Liver (tissue), 9 donors: ENCODE results near the gene MSL1. TPM values are rescaled to one million over a fixed set of nuclear protein-coding genes. Genes with fewer than 3 reads are reported as not detected.
A peak's percentile ranks its signal among the peaks of the same experiment; 100 is the strongest.

Source experiments
- DNase-seq: peaks from one replicate; pipeline ENCODE4 v3.0.0-alpha.2; 2017; ENCODE audit warnings: low spot score
- H3K27ac ChIP-seq, 2 donors: one replicate each; pipeline ENCODE4 v1.7.0; 2013; ENCODE audit warnings: inconsistent platforms in 2 of 2, low read length in 2 of 2, control low read depth in 1 of 2, low read depth in 1 of 2, mild to moderate bottlenecking in 1 of 2
- H3K27me3 ChIP-seq, 4 donors: one replicate each; pipeline versions ENCODE4 v1.6.1 to v1.7.0; 2013; ENCODE audit warnings: low read length in 3 of 4, inconsistent platforms in 1 of 4, mild to moderate bottlenecking in 1 of 4, moderate library complexity in 1 of 4; ENCODE audit not compliant: control insufficient read depth in 4 of 4, insufficient read depth in 4 of 4
- H3K36me3 ChIP-seq, 4 donors: one replicate each; pipeline versions ENCODE4 v1.6.1 to v1.7.0; 2013; ENCODE audit warnings: low read length in 3 of 4, mild to moderate bottlenecking in 3 of 4, low read depth in 1 of 4, moderate library complexity in 1 of 4; ENCODE audit not compliant: control insufficient read depth in 4 of 4, insufficient read depth in 3 of 4
- H3K4me1 ChIP-seq, 4 donors: one replicate each; pipeline versions ENCODE4 v1.6.1 to v1.7.0; 2013; ENCODE audit warnings: low read length in 3 of 4, mild to moderate bottlenecking in 3 of 4, moderate library complexity in 1 of 4; ENCODE audit not compliant: control insufficient read depth in 4 of 4, insufficient read depth in 4 of 4
- H3K4me3 ChIP-seq, 3 donors: one replicate each; pipeline versions ENCODE4 v1.6.1 to v1.7.0; 2013; ENCODE audit warnings: low read length in 3 of 3, control low read depth in 1 of 3, low read depth in 1 of 3, mild to moderate bottlenecking in 1 of 3
- H3K9ac ChIP-seq, 2 donors: one replicate each; pipeline ENCODE4 v1.7.0; 2013; ENCODE audit warnings: low read length in 2 of 2, mild to moderate bottlenecking in 2 of 2, moderate library complexity in 2 of 2, control low read depth in 1 of 2, low read depth in 1 of 2
- H3K9me3 ChIP-seq, 4 donors: one replicate each; pipeline versions ENCODE4 v1.6.1 to v1.7.0; 2013; ENCODE audit warnings: low read length in 3 of 4; ENCODE audit not compliant: control insufficient read depth in 4 of 4
- ATF3 ChIP-seq: IDR thresholded peaks from 2 replicates; pipeline ENCODE4 v1.6.1; 2016; ENCODE audit warnings: antibody characterized with exemption
- CTCF ChIP-seq: fragments of 150-350 bp; IDR thresholded peaks from 2 replicates; pipeline ENCODE4 v1.5.1; 2017; ENCODE audit warnings: improper control_type of control experiment, low read depth, low read length; ENCODE audit not compliant: missing input control
- EGR1 ChIP-seq, 2 donors: IDR thresholded peaks; 2 replicates each; pipeline ENCODE4 v1.6.1; 2016 to 2018; ENCODE audit warnings: antibody characterized with exemption in 2 of 2, low read depth in 2 of 2
- FOXA1 ChIP-seq: IDR thresholded peaks from 2 replicates; pipeline ENCODE4 v1.6.1; 2016; ENCODE audit warnings: antibody characterized with exemption
- FOXA2 ChIP-seq: IDR thresholded peaks from 2 replicates; pipeline ENCODE4 v1.6.1; 2016; ENCODE audit warnings: antibody characterized with exemption
- GABPA ChIP-seq, 2 donors: IDR thresholded peaks in 1 of 2; conservative IDR thresholded peaks in 1 of 2; 2 replicates each; pipeline ENCODE4 v1.6.1; 2016; ENCODE audit warnings: antibody characterized with exemption in 2 of 2, mild to moderate bottlenecking in 1 of 2, moderate library complexity in 1 of 2
- HNF4A ChIP-seq, 2 donors: conservative IDR thresholded peaks; 2 replicates each; pipeline ENCODE4 v1.6.1; 2016; ENCODE audit warnings: antibody characterized with exemption in 2 of 2, mild to moderate bottlenecking in 2 of 2
- HNF4G ChIP-seq: IDR thresholded peaks from 2 replicates; pipeline ENCODE4 v1.6.1; 2016; ENCODE audit warnings: antibody characterized with exemption
- JUND ChIP-seq, 2 donors: IDR thresholded peaks; 2 replicates each; pipeline ENCODE4 v1.6.1; 2016; ENCODE audit warnings: antibody characterized with exemption in 2 of 2
- MAX ChIP-seq: IDR thresholded peaks from 2 replicates; pipeline ENCODE4 v1.6.1; 2016; ENCODE audit warnings: antibody characterized with exemption
- NR2F2 ChIP-seq: IDR thresholded peaks from 2 replicates; pipeline ENCODE4 v1.6.1; 2016; ENCODE audit warnings: antibody characterized with exemption
- RAD21 ChIP-seq, 2 donors: IDR thresholded peaks; 2 replicates each; pipeline ENCODE4 v1.6.1; 2016; ENCODE audit warnings: antibody characterized with exemption in 2 of 2, mild to moderate bottlenecking in 2 of 2
- REST ChIP-seq: IDR thresholded peaks from 2 replicates; pipeline ENCODE4 v1.6.1; 2016; ENCODE audit warnings: antibody characterized with exemption, mild to moderate bottlenecking
- RXRA ChIP-seq, 2 donors: IDR thresholded peaks; 2 replicates each; pipeline ENCODE4 v1.6.1; 2017 to 2018; ENCODE audit warnings: antibody characterized with exemption in 2 of 2, mild to moderate bottlenecking in 1 of 2
- SP1 ChIP-seq: IDR thresholded peaks from 2 replicates; pipeline ENCODE4 v1.6.1; 2018; ENCODE audit warnings: antibody characterized with exemption, mild to moderate bottlenecking
- TAF1 ChIP-seq: conservative IDR thresholded peaks from 2 replicates; pipeline ENCODE4 v1.6.1; 2016; ENCODE audit warnings: antibody characterized with exemption, mild to moderate bottlenecking
- YY1 ChIP-seq: IDR thresholded peaks from 2 replicates; pipeline ENCODE4 v1.6.1; 2016; ENCODE audit warnings: antibody characterized with exemption, mild to moderate bottlenecking
- WGBS: extraction: QIAGEN DNeasy Blood & Tissue Kit; methylation state at CpG from one replicate; pipeline ENCODE4 v1.1.7; 2013; 5-methylcytosine and 5-hydroxymethylcytosine counted together
- polyA plus RNA-seq, 2 donors: library from polyadenylated mRNA; stranded (reverse) in 1 of 2; unstranded in 1 of 2; fragments of 200-250 nt in 1 of 2; fragments of >200 nt in 1 of 2; fragmentation: Nextera tagmentation in 1 of 2; extraction: Ambion mirVana in 1 of 2; gene quantifications; one replicate each; pipeline versions ENCODE4 v1.2.1 to v1.2.3, GENCODE V29; 2013 to 2015
- total RNA-seq, 2 donors: library from RNA; depleted of rRNA; stranded (reverse); fragments of >200 nt; gene quantifications; one replicate each; pipeline ENCODE4 v1.2.3, GENCODE V29; 2014
- TF ChIP-seq, protein P1 (sequence below): IDR thresholded peaks from 2 replicates; pipeline ENCODE4 v1.6.1; 2016; ENCODE audit warnings: antibody characterized with exemption
- donor health status: healthy.
- donor health status: healthy.
- donor health status: healthy.
- donor health status: healthy.
- donor health status: healthy.

MSL1 gene
- total and polyA plus RNA-seq, 4 donors: 7.9 to 43.7 (median 23.6) TPM

GRCh38 chr17:40168262-40168832 is 46.6 kb downstream of the MSL1 start:
- no peak overlapping the region for H3K27ac ChIP-seq
- no peaks in the 10 kb centered on the region for H3K9me3 ChIP-seq
- H3K4me1 ChIP-seq: peaks cover 0 to 12% (median 7%) of the 10 kb centered on the region in 4 donors
- H3K36me3 ChIP-seq: peaks cover 8 to 52% (median 50%) of the 10 kb centered on the region in 4 donors
- no peak for DNase-seq
- no peak overlapping the region for H3K4me3 ChIP-seq
- H3K27me3 ChIP-seq: no peaks in the 10 kb centered on the region
- H3K9ac ChIP-seq: no peak overlapping the region
- TF ChIP-seq TAF1: no peak
- TF ChIP-seq RXRA (IDR thresholded peaks at IDR 0.05): peak in 1 of 2 donors; percentile 22
- TF ChIP-seq CTCF: peak; percentile 82
- TF ChIP-seq FOXA1: no peak
- TF ChIP-seq FOXA2: no peak
- no peak for TF ChIP-seq ATF3
- TF ChIP-seq SP1: no peak
- TF ChIP-seq EGR1 (IDR thresholded peaks at IDR 0.05; ENCODE audit: low read depth in 2 of 2): no peak
- peak; percentile 91 to 95 for TF ChIP-seq RAD21 (IDR thresholded peaks at IDR 0.05)
- TF ChIP-seq HNF4A (conservative IDR thresholded peaks at IDR 0.05): no peak
- TF ChIP-seq, protein P1, sequence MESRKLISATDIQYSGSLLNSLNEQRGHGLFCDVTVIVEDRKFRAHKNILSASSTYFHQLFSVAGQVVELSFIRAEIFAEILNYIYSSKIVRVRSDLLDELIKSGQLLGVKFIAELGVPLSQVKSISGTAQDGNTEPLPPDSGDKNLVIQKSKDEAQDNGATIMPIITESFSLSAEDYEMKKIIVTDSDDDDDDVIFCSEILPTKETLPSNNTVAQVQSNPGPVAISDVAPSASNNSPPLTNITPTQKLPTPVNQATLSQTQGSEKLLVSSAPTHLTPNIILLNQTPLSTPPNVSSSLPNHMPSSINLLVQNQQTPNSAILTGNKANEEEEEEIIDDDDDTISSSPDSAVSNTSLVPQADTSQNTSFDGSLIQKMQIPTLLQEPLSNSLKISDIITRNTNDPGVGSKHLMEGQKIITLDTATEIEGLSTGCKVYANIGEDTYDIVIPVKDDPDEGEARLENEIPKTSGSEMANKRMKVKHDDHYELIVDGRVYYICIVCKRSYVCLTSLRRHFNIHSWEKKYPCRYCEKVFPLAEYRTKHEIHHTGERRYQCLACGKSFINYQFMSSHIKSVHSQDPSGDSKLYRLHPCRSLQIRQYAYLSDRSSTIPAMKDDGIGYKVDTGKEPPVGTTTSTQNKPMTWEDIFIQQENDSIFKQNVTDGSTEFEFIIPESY: no peak
- no peak for TF ChIP-seq GABPA (IDR thresholded peaks at IDR 0.05 in 1 of 2, conservative IDR thresholded peaks at IDR 0.05 in 1 of 2)
- no peak for TF ChIP-seq MAX
- no peak for TF ChIP-seq YY1
- no peak for TF ChIP-seq NR2F2
- no peak for TF ChIP-seq HNF4G
- TF ChIP-seq REST: no peak
- TF ChIP-seq JUND (IDR thresholded peaks at IDR 0.05): no peak
- WGBS: 35% methylated on average over 11 of the region's 11 CpGs
